B cell (primary cell): ENCODE results near the gene ZMYND10. TPM values are rescaled to one million over a fixed set of nuclear protein-coding genes. Genes with fewer than 3 reads are reported as not detected.

Source experiments
- ATAC-seq: fragments of 200-7000 bp; cut with Tn5 transposase; one replicate; pipeline ENCODE4 v1.10.0; 2021; ENCODE audit warnings: low read depth, mild to moderate bottlenecking, moderate number of reproducible peaks, moderate library complexity
- CTCF ChIA-PET: fragments of 350-600 bp; sonication (Branson Sonifier 250); formaldehyde crosslinking; loops from one replicate; lab custom pipeline; 2021; ENCODE audit warnings: antibody characterized with exemption, inconsistent platforms; lab: Charles Lee
- POLR2A ChIA-PET: fragments of 350-600 bp; sonication (Branson Sonifier 250); formaldehyde crosslinking; loops from one replicate; lab custom pipeline; 2021; ENCODE audit warnings: antibody characterized with exemption; lab: Charles Lee
- DNase-seq: peaks from one replicate; pipeline ENCODE4 v3.0.0; 2013
- H2AFZ ChIP-seq: 2 replicates; pipeline ENCODE4 v1.6.1; 2012; ENCODE audit warnings: mild to moderate bottlenecking, low read depth, low read length; ENCODE audit not compliant: insufficient read depth, poor library complexity, severe bottlenecking
- H3K27ac ChIP-seq, 2 donors: 1 replicate in 1 of 2; 2 replicates in 1 of 2; pipeline ENCODE4 v1.5.1; 2012 to 2013; ENCODE audit warnings: low read length in 2 of 2, mild to moderate bottlenecking in 2 of 2, moderate library complexity in 1 of 2
- H3K27me3 ChIP-seq, 4 experiments: fragments of 200-600 bp in 1 of 4; sonication (generic) in 1 of 4; replicated peaks in 1 of 4; 1 replicate in 2 of 4; 2 replicates in 2 of 4; pipeline versions ENCODE4 v1.6.1 to v1.7.0; 2013 to 2016; ENCODE audit warnings: low read length in 3 of 4, mild to moderate bottlenecking in 2 of 4, mixed read lengths in 1 of 4, moderate library complexity in 1 of 4; ENCODE audit not compliant: insufficient read depth in 4 of 4, control insufficient read depth in 3 of 4; ENCODE audit errors: control extremely low read depth in 1 of 4
- H3K36me3 ChIP-seq, 2 experiments: replicated peaks in 1 of 2; 1 replicate in 1 of 2; 2 replicates in 1 of 2; pipeline versions ENCODE4 v1.6.1 to v1.7.1; 2013; ENCODE audit warnings: low read length in 1 of 2; ENCODE audit not compliant: insufficient read depth in 2 of 2, control insufficient read depth in 1 of 2; ENCODE audit errors: control extremely low read depth in 1 of 2, extremely low read depth in 1 of 2
- H3K4me1 ChIP-seq, 2 donors: fragments of 200-600 bp in 1 of 2; sonication (generic) in 1 of 2; 1 replicate in 1 of 2; 2 replicates in 1 of 2; pipeline versions ENCODE4 v1.5.1 to v1.6.1; 2013 to 2017; ENCODE audit warnings: low read length in 2 of 2; ENCODE audit not compliant: control insufficient read depth in 2 of 2, insufficient read depth in 2 of 2
- H3K4me2 ChIP-seq: replicated peaks from 2 replicates; pipeline ENCODE3; 2012; ENCODE audit warnings: mild to moderate bottlenecking, low read depth, low read length; ENCODE audit not compliant: poor library complexity, severe bottlenecking
- H3K4me3 ChIP-seq, 5 experiments: fragments of 200-600 bp in 1 of 5; sonication (generic) in 1 of 5; 1 replicate in 3 of 5; 2 replicates in 2 of 5; pipeline versions ENCODE4 v1.5.1 to v1.7.0; 2011 to 2016; ENCODE audit warnings: low read length in 4 of 5, mild to moderate bottlenecking in 4 of 5, low read depth in 2 of 5, control low read depth in 1 of 5, moderate library complexity in 1 of 5; ENCODE audit not compliant: insufficient read depth in 1 of 5; ENCODE audit errors: control extremely low read depth in 1 of 5, extremely low read depth in 1 of 5
- H3K79me2 ChIP-seq: fragments of 200-600 bp; sonication (generic); one replicate; pipeline ENCODE4 v1.6.0; 2016; ENCODE audit warnings: low read length; ENCODE audit not compliant: control insufficient read depth, insufficient read depth
- H3K9ac ChIP-seq: fragments of 200-600 bp; sonication (generic); 2 replicates; pipeline ENCODE4 v1.6.1; 2017; ENCODE audit warnings: mild to moderate bottlenecking, low read length, moderate library complexity
- H3K9me3 ChIP-seq, 3 donors: one replicate each; pipeline versions ENCODE4 v1.6.1 to v1.7.1; 2013; ENCODE audit warnings: low read length in 2 of 3; ENCODE audit not compliant: control insufficient read depth in 2 of 3, insufficient read depth in 1 of 3; ENCODE audit errors: control extremely low read depth in 1 of 3
- H4K20me1 ChIP-seq: 2 replicates; pipeline ENCODE4 v1.6.0; 2012; ENCODE audit warnings: mild to moderate bottlenecking, low read length; ENCODE audit not compliant: insufficient read depth, control insufficient read depth, poor library complexity, severe bottlenecking
- H3K27ac Mint-ChIP-seq: one replicate; pipeline ENCODE4 v1.8.0; 2021; ENCODE audit warnings: mixed read lengths
- H3K27me3 Mint-ChIP-seq: one replicate; pipeline ENCODE4 v1.8.0; 2021; ENCODE audit warnings: mixed read lengths
- H3K4me1 Mint-ChIP-seq: one replicate; pipeline ENCODE4 v1.8.0; 2021; ENCODE audit warnings: mixed read lengths
- H3K4me3 Mint-ChIP-seq: one replicate; pipeline ENCODE4 v1.8.0; 2021; ENCODE audit warnings: mixed read lengths
- H3K9me3 Mint-ChIP-seq: one replicate; pipeline ENCODE4 v1.8.0; 2022; ENCODE audit warnings: mixed read lengths; ENCODE audit not compliant: insufficient read depth
- EZH2 ChIP-seq: IDR thresholded peaks from 2 replicates; pipeline ENCODE4 v1.6.1; 2012; ENCODE audit warnings: borderline replicate concordance, low read depth, mild to moderate bottlenecking, moderate library complexity, low read length; ENCODE audit not compliant: insufficient read depth, poor library complexity, severe bottlenecking
- WGBS: methylation state at CpG from one replicate; pipeline ENCODE4 v1.1.5; 2013; ENCODE audit warnings: missing lambda C conversion rate; ENCODE audit not compliant: insufficient coverage; 5-methylcytosine and 5-hydroxymethylcytosine counted together
- intact Hi-C: fragments of 100-400 bp; cut with micrococcal nuclease; formaldehyde crosslinking; loops from one replicate; pipeline ENCODE4 v1.10.0; 2022
- polyA plus RNA-seq: library from polyadenylated mRNA; depleted of rRNA; stranded (reverse); fragments of >200 nt; gene quantifications from 2 replicates; pipeline ENCODE4 v1.2.3, GENCODE V29; 2012
- total RNA-seq, 2 donors: library from RNA; stranded (reverse); fragments of 120-200 nt in 1 of 2; gene quantifications; 1 replicate in 1 of 2; 2 replicates in 1 of 2; pipeline versions ENCODE4 v1.2.3 to v1.2.4, GENCODE V29; 2013 to 2022
- TF ChIP-seq, protein P1 (sequence below): fragments of 200-600 bp; IDR thresholded peaks from one replicate; pipeline ENCODE4 v1.8.0; 2022; ENCODE audit warnings: antibody characterized with exemption, mild to moderate bottlenecking

Gene ZMYND10
- total and polyA plus RNA-seq, 2 donors (not counting 1 experiment from before 2014, with no cell fraction given): 1.8 to 2.4 TPM

DNA sequence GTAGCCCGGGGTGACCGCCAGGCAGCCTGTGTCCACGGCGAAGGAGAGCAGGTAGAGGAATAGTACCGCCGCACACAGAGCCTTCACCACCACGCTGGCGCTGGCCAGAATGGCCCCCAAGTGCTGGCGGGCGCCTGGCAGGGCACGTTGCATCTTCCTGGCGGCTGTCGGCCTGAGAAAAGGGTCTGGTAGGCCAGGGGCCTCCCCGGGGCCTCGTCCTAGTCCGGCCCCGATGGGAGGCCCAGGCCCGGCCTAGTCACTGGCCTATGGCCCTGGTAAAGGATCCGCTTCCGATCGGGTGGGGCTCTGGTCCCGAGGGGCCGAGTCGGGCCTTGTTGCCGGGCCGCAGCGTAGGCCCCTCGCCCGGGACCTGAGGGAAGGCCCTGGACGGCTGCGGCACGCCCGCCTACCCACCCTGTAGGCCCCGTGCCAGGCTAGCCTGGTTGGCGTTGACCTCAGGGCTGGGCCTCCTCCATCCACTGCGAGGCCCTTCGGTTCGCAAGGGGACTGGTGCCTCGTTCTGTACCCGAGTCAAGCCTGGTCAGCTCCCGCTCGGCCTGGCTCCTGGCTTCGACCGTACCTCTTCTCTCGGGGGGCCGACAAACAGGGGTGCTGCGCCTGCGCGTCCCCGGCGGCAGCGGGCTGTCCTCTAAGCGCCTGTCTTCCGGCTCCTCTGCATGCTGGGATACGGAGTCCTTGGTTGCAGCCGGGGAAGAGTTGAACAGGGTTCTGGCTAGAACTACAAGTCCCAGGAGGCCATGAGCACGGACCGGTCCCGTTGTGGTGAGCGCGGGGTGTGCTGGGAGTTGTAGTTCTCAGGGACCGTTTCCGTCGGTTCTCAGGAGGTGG lies 13.6 kb upstream of the ZMYND10 start, which contains the start of gene TMEM115:
Gene TMEM115, minus strand, starts transcription at position 611 of the 849 bp plus-strand sequence. Its CDS starts 458 bp downstream, at position 153.
- WGBS: 2% methylated on average over 61 of the region's 64 CpGs
- CTCF ChIA-PET: interaction anchor here (0.9 to 5.2 kb wide), 2 partner anchors 11 to 68 kb away, joined by 3 to 27 read pairs; no protein-coding TSS in a partner anchor
- no peak for TF ChIP-seq EZH2
- TF ChIP-seq, protein P1, sequence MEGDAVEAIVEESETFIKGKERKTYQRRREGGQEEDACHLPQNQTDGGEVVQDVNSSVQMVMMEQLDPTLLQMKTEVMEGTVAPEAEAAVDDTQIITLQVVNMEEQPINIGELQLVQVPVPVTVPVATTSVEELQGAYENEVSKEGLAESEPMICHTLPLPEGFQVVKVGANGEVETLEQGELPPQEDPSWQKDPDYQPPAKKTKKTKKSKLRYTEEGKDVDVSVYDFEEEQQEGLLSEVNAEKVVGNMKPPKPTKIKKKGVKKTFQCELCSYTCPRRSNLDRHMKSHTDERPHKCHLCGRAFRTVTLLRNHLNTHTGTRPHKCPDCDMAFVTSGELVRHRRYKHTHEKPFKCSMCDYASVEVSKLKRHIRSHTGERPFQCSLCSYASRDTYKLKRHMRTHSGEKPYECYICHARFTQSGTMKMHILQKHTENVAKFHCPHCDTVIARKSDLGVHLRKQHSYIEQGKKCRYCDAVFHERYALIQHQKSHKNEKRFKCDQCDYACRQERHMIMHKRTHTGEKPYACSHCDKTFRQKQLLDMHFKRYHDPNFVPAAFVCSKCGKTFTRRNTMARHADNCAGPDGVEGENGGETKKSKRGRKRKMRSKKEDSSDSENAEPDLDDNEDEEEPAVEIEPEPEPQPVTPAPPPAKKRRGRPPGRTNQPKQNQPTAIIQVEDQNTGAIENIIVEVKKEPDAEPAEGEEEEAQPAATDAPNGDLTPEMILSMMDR: no peak

More for the DNA sequence above, 13.6 kb upstream of the ZMYND10 start, which contains the start of gene TMEM115:
- Histone ChIP-seq H4K20me1 (peaks cover 49% of the 10 kb centered on the region), H3K36me3 (peaks cover 5 to 28% of the 10 kb centered on the region in 2 experiments), H3K4me3 (peak within 1 kb of the TSS; percentile 19 to 93 (median 85)), H3K9me3 (no peaks in the 10 kb centered on the region), H3K27ac (peak within 1 kb of the TSS; percentile 60 to 81), H3K4me1 (peaks cover 28 to 40% of the 10 kb centered on the region in 2 donors), H3K9ac (peak within 1 kb of the TSS; percentile 74), H3K79me2 (peaks cover 46% of the 10 kb centered on the region), H2AFZ (peak within 1 kb of the TSS; percentile 80), H3K4me2 (peak within 1 kb of the TSS; percentile 94), H3K27me3 (no peaks in the 10 kb centered on the region)
- Mint-ChIP-seq H3K4me3 (peak within 1 kb of the TSS; percentile 99), H3K27ac (peak within 1 kb of the TSS; percentile 96), H3K27me3 (no peaks in the 10 kb centered on the region), H3K9me3 (no peaks in the 10 kb centered on the region), H3K4me1 (peaks cover 50% of the 10 kb centered on the region)
- peak; percentile 96 for DNase-seq
- ATAC-seq: peak; percentile 100
- intact Hi-C loops: loop anchor here (1.0 to 2.0 kb wide), 8 partner anchors 8 to 1026 kb away; partner anchors contain the start of genes HEMK1, HYAL3, IFRD2 and MANF
- POLR2A ChIA-PET: interaction anchor here (1.3 to 1.6 kb wide), 3 partner anchors 8 to 22 kb away, joined by 4 to 8 read pairs (median 6); partner anchors contain the start of genes CYB561D2 and NPRL2
